H9 (cell line): Measurements from ENCODE around the gene CCDC88C. TPM values are rescaled to one million over a fixed set of nuclear protein-coding genes. Genes with fewer than 3 reads are reported as not detected.

ENCODE experiments used
- DNase-seq: peaks from one replicate; pipeline ENCODE4 v3.0.0-alpha.2; 2017
- H2AFZ ChIP-seq: one replicate; pipeline ENCODE4 v1.6.1; 2013; ENCODE audit warnings: mild to moderate bottlenecking, low read length, control low read depth, moderate library complexity
- H2AK5ac ChIP-seq: 2 replicates; pipeline ENCODE4 v1.6.1; 2013; ENCODE audit warnings: low read length, control low read depth, mixed read lengths; ENCODE audit not compliant: insufficient read length
- H2BK120ac ChIP-seq: one replicate; pipeline ENCODE4 v1.6.1; 2013; ENCODE audit warnings: low read depth, mild to moderate bottlenecking, low read length, control low read depth, inconsistent platforms; ENCODE audit not compliant: poor library complexity, severe bottlenecking
- H2BK12ac ChIP-seq: 2 replicates; pipeline ENCODE4 v1.6.1; 2013; ENCODE audit warnings: low read length, control low read depth, mixed read lengths, low read depth; ENCODE audit not compliant: insufficient read length
- H2BK15ac ChIP-seq: 2 replicates; pipeline ENCODE4 v1.6.1; 2013; ENCODE audit warnings: low read depth, low read length, control low read depth
- H2BK20ac ChIP-seq: one replicate; pipeline ENCODE4 v1.6.1; 2013; ENCODE audit warnings: low read depth, mild to moderate bottlenecking, low read length, control low read depth, inconsistent platforms; ENCODE audit not compliant: poor library complexity, severe bottlenecking
- H2BK5ac ChIP-seq: 2 replicates; pipeline ENCODE4 v1.6.1; 2013; ENCODE audit warnings: low read length, control low read depth, mixed read lengths; ENCODE audit not compliant: insufficient read length
- H3K14ac ChIP-seq: 2 replicates; pipeline ENCODE4 v1.6.1; 2013; ENCODE audit warnings: low read length, control low read depth; ENCODE audit not compliant: insufficient read depth
- H3K18ac ChIP-seq: 2 replicates; pipeline ENCODE4 v1.6.1; 2013; ENCODE audit warnings: low read depth, mild to moderate bottlenecking, mixed read lengths, low read length, control low read depth; ENCODE audit not compliant: insufficient read length
- H3K23ac ChIP-seq: 2 replicates; pipeline ENCODE4 v1.6.1; 2013; ENCODE audit warnings: low read length, control low read depth, mixed read lengths, low read depth; ENCODE audit not compliant: insufficient read length
- H3K23me2 ChIP-seq: 2 replicates; pipeline ENCODE4 v1.6.1; 2013; ENCODE audit warnings: low read depth, mild to moderate bottlenecking, mixed read lengths, low read length, control low read depth; ENCODE audit not compliant: insufficient read length, poor library complexity, severe bottlenecking
- H3K27ac ChIP-seq: 2 replicates; pipeline ENCODE4 v1.5.1; 2013; ENCODE audit warnings: low read length, control low read depth, mixed read lengths, low read depth; ENCODE audit not compliant: insufficient read length
- H3K27me3 ChIP-seq: 2 replicates; pipeline ENCODE4 v1.6.1; 2013; ENCODE audit warnings: low read length, control low read depth, inconsistent platforms; ENCODE audit not compliant: insufficient read depth
- H3K4ac ChIP-seq: 2 replicates; pipeline ENCODE4 v1.6.1; 2013; ENCODE audit warnings: low read depth, mild to moderate bottlenecking, control low read depth, inconsistent platforms, low read length, moderate library complexity
- H3K4me1 ChIP-seq: 2 replicates; pipeline ENCODE4 v1.6.1; 2013; ENCODE audit warnings: low read length, control low read depth, inconsistent platforms; ENCODE audit not compliant: insufficient read depth
- H3K4me2 ChIP-seq: 2 replicates; pipeline ENCODE4 v1.6.1; 2013; ENCODE audit warnings: low read length, control low read depth, mixed read lengths; ENCODE audit not compliant: insufficient read length, insufficient read depth
- H3K56ac ChIP-seq: 2 replicates; pipeline ENCODE4 v1.6.1; 2013; ENCODE audit warnings: low read depth, mild to moderate bottlenecking, mixed read lengths, low read length, control low read depth; ENCODE audit not compliant: insufficient read length
- H3K79me1 ChIP-seq: 2 replicates; pipeline ENCODE4 v1.6.1; 2013; ENCODE audit warnings: low read depth, mild to moderate bottlenecking, moderate library complexity, low read length, control low read depth, inconsistent platforms; ENCODE audit not compliant: insufficient read depth, poor library complexity, severe bottlenecking
- H3K79me2 ChIP-seq: 2 replicates; pipeline ENCODE4 v1.6.1; 2013; ENCODE audit warnings: low read length, control low read depth, inconsistent platforms; ENCODE audit not compliant: insufficient read depth
- H3K9ac ChIP-seq: 2 replicates; pipeline ENCODE4 v1.6.1; 2013; ENCODE audit warnings: low read length, control low read depth, mixed read lengths; ENCODE audit not compliant: insufficient read length; ENCODE audit errors: extremely low read depth
- H3K9me3 ChIP-seq: one replicate; pipeline ENCODE4 v1.6.1; 2013; ENCODE audit warnings: low read depth, low read length, inconsistent platforms; ENCODE audit not compliant: control insufficient read depth
- H3T11ph ChIP-seq: one replicate; pipeline ENCODE4 v1.6.1; 2013; ENCODE audit warnings: mild to moderate bottlenecking, low read length, control low read depth, inconsistent platforms
- H4K20me1 ChIP-seq: one replicate; pipeline ENCODE4 v1.6.1; 2013; ENCODE audit not compliant: control insufficient read depth, insufficient read length, insufficient read depth
- H4K5ac ChIP-seq: 2 replicates; pipeline ENCODE4 v1.6.1; 2013; ENCODE audit warnings: low read depth, mild to moderate bottlenecking, mixed read lengths, low read length, control low read depth; ENCODE audit not compliant: insufficient read length
- H4K8ac ChIP-seq: replicated peaks from 2 replicates; pipeline ENCODE4 v1.6.1; 2013; ENCODE audit warnings: low read length, control low read depth, mixed read lengths, low read depth; ENCODE audit not compliant: insufficient read length
- H4K91ac ChIP-seq: 2 replicates; pipeline ENCODE4 v1.6.1; 2013; ENCODE audit warnings: low read depth, mild to moderate bottlenecking, moderate library complexity, mixed read lengths, low read length, control low read depth; ENCODE audit not compliant: insufficient read length
- H3K27ac Mint-ChIP-seq, 3 experiments: 2 replicates in 2 of 3; 3 replicates in 1 of 3; pipeline ENCODE4 v1.8.0; 2020 to 2021; ENCODE audit warnings: mixed read lengths in 3 of 3, mild to moderate bottlenecking in 1 of 3, moderate library complexity in 1 of 3
- H3K27me3 Mint-ChIP-seq: 2 replicates; pipeline ENCODE4 v1.8.0; 2021; ENCODE audit warnings: low read depth, mild to moderate bottlenecking, moderate library complexity, mixed read lengths
- H3K36me3 Mint-ChIP-seq, 3 experiments: 2 replicates in 2 of 3; 3 replicates in 1 of 3; pipeline ENCODE4 v1.8.0; 2020 to 2021; ENCODE audit warnings: low read depth in 3 of 3, mixed read lengths in 3 of 3; ENCODE audit not compliant: insufficient read depth in 1 of 3
- H3K4me1 Mint-ChIP-seq, 2 experiments: 2 replicates each; pipeline ENCODE4 v1.8.0; 2020; ENCODE audit warnings: mixed read lengths in 2 of 2
- H3K4me3 Mint-ChIP-seq, 2 experiments: 2 replicates in 1 of 2; 3 replicates in 1 of 2; pipeline ENCODE4 v1.8.0; 2020 to 2021; ENCODE audit warnings: mild to moderate bottlenecking in 2 of 2, mixed read lengths in 2 of 2, moderate library complexity in 1 of 2
- H3K9me3 Mint-ChIP-seq, 2 experiments: 2 replicates in 1 of 2; 3 replicates in 1 of 2; pipeline ENCODE4 v1.8.0; 2020; ENCODE audit warnings: mild to moderate bottlenecking in 2 of 2, mixed read lengths in 2 of 2, moderate library complexity in 1 of 2
- CTCF ChIP-seq: fragments of 200-600 bp; sonication (generic); conservative IDR thresholded peaks from 3 replicates; pipeline ENCODE4 v1.8.0; 2021; ENCODE audit warnings: antibody characterized with exemption, mild to moderate bottlenecking
- WGBS: extraction: QIAGEN DNeasy Blood & Tissue Kit; methylation state at CpG from one replicate; pipeline ENCODE4 v1.1.7; 2013; ENCODE audit warnings: missing lambda C conversion rate, low lambda C conversion rate, mixed read lengths; ENCODE audit not compliant: insufficient read length; ENCODE audit errors: extremely low coverage; 5-methylcytosine and 5-hydroxymethylcytosine counted together
- total RNA-seq: library from RNA; stranded (reverse); gene quantifications from 2 replicates; pipeline ENCODE4 v1.2.1, GENCODE V29; 2021

Gene CCDC88C
- total RNA-seq, 1 experiment from 2014 or later, result 52.4 TPM

GRCh38 chr14:91350483-91350812 is 67.2 kb downstream of the CCDC88C start:
- Histone ChIP-seq H2AK5ac (no peak overlapping the region), H2BK20ac (no peak overlapping the region), H2AFZ (no peak overlapping the region), H2BK120ac (no peak overlapping the region), H3K18ac (no peak overlapping the region), H4K91ac (no peak overlapping the region), H3K23me2 (no peaks in the 10 kb centered on the region), H2BK5ac (no peak overlapping the region), H4K5ac (no peak overlapping the region), H3K4ac (no peak overlapping the region), H3K79me1 (peaks cover 4% of the 10 kb centered on the region), H3K4me1 (peaks cover 2% of the 10 kb centered on the region; the same call in 1 of the 2 replicates), H3K79me2 (peaks cover 4% of the 10 kb centered on the region; the same call in 1 of the 2 replicates), H2BK15ac (no peak overlapping the region), H2BK12ac (no peak overlapping the region), H3K9ac (no peak overlapping the region), H3K27ac (no peak overlapping the region), H3K56ac (no peak overlapping the region), H3K23ac (no peak overlapping the region), H4K20me1 (no peaks in the 10 kb centered on the region), H3K14ac (no peak overlapping the region), H3K9me3 (no peaks in the 10 kb centered on the region), H3K27me3 (no peaks in the 10 kb centered on the region), H3T11ph (no peak overlapping the region), H3K4me2 (no peak overlapping the region), H4K8ac (no peak overlapping the region)
- Mint-ChIP-seq H3K4me3 (no peak overlapping the region), H3K27ac (peak overlapping the region; percentile 44 to 84 (median 47); a peak in 2 of 7 replicates), H3K36me3 (no peaks in the 10 kb centered on the region; a peak in 2 of 7 replicates), H3K27me3 (no peaks in the 10 kb centered on the region), H3K4me1 (peaks cover 61 to 65% of the 10 kb centered on the region in 2 experiments), H3K9me3 (no peaks in the 10 kb centered on the region)
- TF ChIP-seq CTCF, result no peak
- DNase-seq, result no peak
- WGBS, result no CpG with 5 or more reads among the region's 1 CpG
